ENCODE results near the gene TP53AIP1. TPM values are rescaled to one million over a fixed set of nuclear protein-coding genes. Genes with fewer than 3 reads are reported as not detected.

TP53AIP1 gene
- total RNA-seq, 1 donor from 2014 or later, result 0.05 TPM

- no peak for DNase-seq (ENCODE audit: low read depth)
These were observed 831 bp upstream of the TP53AIP1 start for GRCh38 chr11:128943428-128943976.

GRCh38 chr11:128942272-128942612, 429 bp downstream of the TP53AIP1 start:
- no peak for DNase-seq (ENCODE audit: low read depth)

GRCh38 chr11:128941573-128942271, 949 bp downstream of the TP53AIP1 start:
- DNase-seq (ENCODE audit: low read depth), result no peak

GRCh38 chr11:128941110-128941509, 1.6 kb downstream of the TP53AIP1 start:
- DNase-seq (ENCODE audit: low read depth), result no peak

GRCh38 chr11:128940603-128941002, 2.1 kb downstream of the TP53AIP1 start:
- peak; percentile 20 for DNase-seq (ENCODE audit: low read depth)

GRCh38 chr11:128940156-128940555, 2.5 kb downstream of the TP53AIP1 start:
- DNase-seq (ENCODE audit: low read depth), result no peak

GRCh38 chr11:128939591-128939990, 3.1 kb downstream of the TP53AIP1 start:
- DNase-seq (ENCODE audit: low read depth), result peak; percentile 80

- DNase-seq (ENCODE audit: low read depth), result no peak
These were observed 4.3 kb downstream of the TP53AIP1 start for GRCh38 chr11:128938156-128938885.

- no peak for DNase-seq (ENCODE audit: low read depth)
These were observed 5.2 kb downstream of the TP53AIP1 start for GRCh38 chr11:128937480-128937879.

GRCh38 chr11:128936606-128937251, 5.9 kb downstream of the TP53AIP1 start:
- no peak for DNase-seq (ENCODE audit: low read depth)

GRCh38 chr11:128934926-128935325, 7.7 kb downstream of the TP53AIP1 start:
- no peak for DNase-seq (ENCODE audit: low read depth)

- no peak for DNase-seq (ENCODE audit: low read depth)
These were observed 8.3 kb downstream of the TP53AIP1 start for GRCh38 chr11:128934351-128934750.

- DNase-seq (ENCODE audit: low read depth), result peak; percentile 69
These were observed 9.0 kb downstream of the TP53AIP1 start for GRCh38 chr11:128933481-128934178.

- peak; percentile 98 for DNase-seq (ENCODE audit: low read depth)
These were observed 11.0 kb downstream of the TP53AIP1 start for GRCh38 chr11:128931668-128932067.

GRCh38 chr11:128931066-128931465, 11.6 kb downstream of the TP53AIP1 start:
- DNase-seq (ENCODE audit: low read depth), result peak; percentile 18

- DNase-seq (ENCODE audit: low read depth), result peak; percentile 43
These were observed 12.7 kb downstream of the TP53AIP1 start for GRCh38 chr11:128929991-128930390.

- peak; percentile 17 for DNase-seq (ENCODE audit: low read depth)
These were observed 13.2 kb downstream of the TP53AIP1 start for GRCh38 chr11:128929468-128929867.

GRCh38 chr11:128928400-128928799, 14.3 kb downstream of the TP53AIP1 start:
- DNase-seq (ENCODE audit: low read depth), result no peak

- DNase-seq (ENCODE audit: low read depth), result no peak
These were observed 14.9 kb downstream of the TP53AIP1 start for GRCh38 chr11:128927683-128928336.

GRCh38 chr11:128927108-128927461, 15.6 kb downstream of the TP53AIP1 start:
- no peak for DNase-seq (ENCODE audit: low read depth)

All from myocyte (in vitro differentiated cells).